HG02852 (cell line): ENCODE results near the gene TNRC18.
"Not testable (repeated sequence)": the region's sequence is repeated elsewhere in the genome, so short reads cannot be mapped to it uniquely, and the experiment has no call there.

Source experiments
- ATAC-seq: cut with Tn5 transposase; IDR thresholded peaks from one replicate; pipeline ENCODE4 v1.9.1; 2021; ENCODE audit warnings: mild to moderate bottlenecking, moderate library complexity; ENCODE audit not compliant: unreplicated experiment

The TNRC18 gene

GRCh38 chr7:5324961-5325360 is 98.7 kb downstream of the TNRC18 start:
- no peak for ATAC-seq

- not testable (repeated sequence) for ATAC-seq
Measured at GRCh38 chr7:5323800-5324781, 99.5 kb downstream of the TNRC18 start.

- no peak for ATAC-seq
Measured at GRCh38 chr7:5322621-5323410, 100.8 kb downstream of the TNRC18 start.

- ATAC-seq = no peak
Measured at GRCh38 chr7:5320802-5321396, 102.7 kb downstream of the TNRC18 start.

- ATAC-seq = no peak
Measured at GRCh38 chr7:5320391-5320790, 103.2 kb downstream of the TNRC18 start.

GRCh38 chr7:5318613-5319012 is 105.0 kb downstream of the TNRC18 start:
- not testable (repeated sequence) for ATAC-seq

- ATAC-seq = no peak
Measured at GRCh38 chr7:5315761-5316160, 107.9 kb downstream of the TNRC18 start.

- ATAC-seq = no peak
Measured at GRCh38 chr7:5314864-5315263, 108.8 kb downstream of the TNRC18 start.

- not testable (repeated sequence) for ATAC-seq
Measured at GRCh38 chr7:5313076-5313885, 110.4 kb downstream of the TNRC18 start.

- ATAC-seq = not testable (repeated sequence)
Measured at GRCh38 chr7:5312276-5313070, 111.2 kb downstream of the TNRC18 start.

GRCh38 chr7:5310822-5311405 is 112.7 kb downstream of the TNRC18 start:
- no peak for ATAC-seq

- ATAC-seq = no peak
Measured at GRCh38 chr7:5309146-5309545, 114.5 kb downstream of the TNRC18 start.

- ATAC-seq = not testable (repeated sequence)
Measured at GRCh38 chr7:5307221-5308142, 116.2 kb downstream of the TNRC18 start.

GRCh38 chr7:5305050-5305449 is 118.6 kb downstream of the TNRC18 start:
- ATAC-seq = not testable (repeated sequence)

GRCh38 chr7:5303591-5304505 is 119.8 kb downstream of the TNRC18 start:
- no peak for ATAC-seq

- ATAC-seq = no peak
Measured at GRCh38 chr7:5303061-5303460, 120.6 kb downstream of the TNRC18 start.

GRCh38 chr7:5302577-5302976 is 121.1 kb downstream of the TNRC18 start:
- ATAC-seq = no peak
